ENCODE data around the gene USP24. TPM values are rescaled to one million over a fixed set of nuclear protein-coding genes. Genes with fewer than 3 reads are reported as not detected.
"Not testable (repeated sequence)": the region's sequence is repeated elsewhere in the genome, so short reads cannot be mapped to it uniquely, and the experiment has no call there.

USP24 gene
- total and polyA plus RNA-seq, 2 donors (not counting 1 experiment from before 2014, with no cell fraction given), result 18.9 to 152 TPM

DNA sequence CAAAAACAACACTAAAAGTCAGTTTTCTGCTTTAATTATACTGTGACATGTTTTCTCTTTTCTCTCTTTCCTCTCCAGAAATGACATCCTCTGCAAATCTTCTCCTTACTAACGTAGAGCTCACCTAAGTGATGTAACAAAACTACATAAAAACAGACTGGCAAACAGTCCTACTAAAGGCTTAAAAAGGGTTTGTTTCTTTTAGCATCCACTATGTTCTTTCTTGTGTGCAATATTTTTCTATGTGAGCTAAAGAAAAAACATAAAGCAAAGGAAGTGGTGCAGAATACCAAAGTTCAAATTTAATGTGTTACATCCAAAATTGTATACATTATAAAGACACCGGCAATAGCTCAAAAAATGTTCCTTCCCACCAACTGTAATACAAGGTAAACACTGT is 14.5 kb downstream of the USP24 start:
- POLR2A ChIA-PET, result interaction anchor here (1.0 kb wide), 1 partner anchor 21 kb away, joined by 3 read pairs; no protein-coding TSS in a partner anchor
- ATAC-seq (ENCODE audit: low read depth) (no peak), DNase-seq (no peak)
- Mint-ChIP-seq H3K9me3 (ENCODE audit: insufficient read depth) (no peaks in the 10 kb centered on the region), H3K27ac (no peak overlapping the region), H3K4me1 (peaks cover 59% of the 10 kb centered on the region), H3K27me3 (no peaks in the 10 kb centered on the region), H3K4me3 (no peak overlapping the region)
- H2AFZ ChIP-seq (ENCODE audit: insufficient read depth, low read depth, low read length, poor library complexity, severe bottlenecking), result no peak overlapping the region
- TF ChIP-seq, protein P1, sequence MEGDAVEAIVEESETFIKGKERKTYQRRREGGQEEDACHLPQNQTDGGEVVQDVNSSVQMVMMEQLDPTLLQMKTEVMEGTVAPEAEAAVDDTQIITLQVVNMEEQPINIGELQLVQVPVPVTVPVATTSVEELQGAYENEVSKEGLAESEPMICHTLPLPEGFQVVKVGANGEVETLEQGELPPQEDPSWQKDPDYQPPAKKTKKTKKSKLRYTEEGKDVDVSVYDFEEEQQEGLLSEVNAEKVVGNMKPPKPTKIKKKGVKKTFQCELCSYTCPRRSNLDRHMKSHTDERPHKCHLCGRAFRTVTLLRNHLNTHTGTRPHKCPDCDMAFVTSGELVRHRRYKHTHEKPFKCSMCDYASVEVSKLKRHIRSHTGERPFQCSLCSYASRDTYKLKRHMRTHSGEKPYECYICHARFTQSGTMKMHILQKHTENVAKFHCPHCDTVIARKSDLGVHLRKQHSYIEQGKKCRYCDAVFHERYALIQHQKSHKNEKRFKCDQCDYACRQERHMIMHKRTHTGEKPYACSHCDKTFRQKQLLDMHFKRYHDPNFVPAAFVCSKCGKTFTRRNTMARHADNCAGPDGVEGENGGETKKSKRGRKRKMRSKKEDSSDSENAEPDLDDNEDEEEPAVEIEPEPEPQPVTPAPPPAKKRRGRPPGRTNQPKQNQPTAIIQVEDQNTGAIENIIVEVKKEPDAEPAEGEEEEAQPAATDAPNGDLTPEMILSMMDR (IDR thresholded peaks at IDR 0.05), result no peak
- no peak for TF ChIP-seq EZH2 (IDR thresholded peaks at IDR 0.05; ENCODE audit: borderline replicate concordance, insufficient read depth, low read depth, low read length, poor library complexity, severe bottlenecking)
- H3K4me2 ChIP-seq (replicated peaks; ENCODE audit: low read depth, low read length, poor library complexity, severe bottlenecking), result no peak overlapping the region
- peaks cover 83% of the 10 kb centered on the region for H4K20me1 ChIP-seq (ENCODE audit: control insufficient read depth, insufficient read depth, low read length, poor library complexity, severe bottlenecking)
- no CpG with 5 or more reads among the region's 2 CpGs for WGBS (ENCODE audit: insufficient coverage)
- H3K9ac ChIP-seq (ENCODE audit: low read length), result no peak overlapping the region
- H3K4me1 ChIP-seq (ENCODE audit: control insufficient read depth in 2 of 2, insufficient read depth in 2 of 2, low read length in 2 of 2), result peaks cover 13 to 30% of the 10 kb centered on the region in 2 donors
- peaks cover 0 to 25% of the 10 kb centered on the region in 2 experiments for H3K36me3 ChIP-seq (replicated peaks in 1 of 2; ENCODE audit: control extremely low read depth in 1 of 2, control insufficient read depth in 1 of 2, extremely low read depth in 1 of 2, insufficient read depth in 2 of 2, low read length in 1 of 2)
- peaks cover 100% of the 10 kb centered on the region for H3K79me2 ChIP-seq (ENCODE audit: control insufficient read depth, insufficient read depth, low read length)
- no peak overlapping the region for H3K27ac ChIP-seq (ENCODE audit: low read length in 2 of 2)
- intact Hi-C loops (cut with micrococcal nuclease), result no loop called here
- CTCF ChIA-PET, result interaction anchor here (0.6 to 1.4 kb wide), 5 partner anchors 12 to 1383 kb away, joined by 3 read pairs; no protein-coding TSS in a partner anchor
- no peak overlapping the region for H3K4me3 ChIP-seq (ENCODE audit: control extremely low read depth in 1 of 5, extremely low read depth in 1 of 5, insufficient read depth in 1 of 5, low read depth in 2 of 5, low read length in 4 of 5)
- no peaks in the 10 kb centered on the region for H3K9me3 ChIP-seq (ENCODE audit: control extremely low read depth in 1 of 3, control insufficient read depth in 2 of 3, insufficient read depth in 1 of 3, low read length in 2 of 3)
- no peaks in the 10 kb centered on the region for H3K27me3 ChIP-seq (replicated peaks in 1 of 4; ENCODE audit: control extremely low read depth in 1 of 4, control insufficient read depth in 3 of 4, insufficient read depth in 4 of 4, low read length in 3 of 4)

DNA sequence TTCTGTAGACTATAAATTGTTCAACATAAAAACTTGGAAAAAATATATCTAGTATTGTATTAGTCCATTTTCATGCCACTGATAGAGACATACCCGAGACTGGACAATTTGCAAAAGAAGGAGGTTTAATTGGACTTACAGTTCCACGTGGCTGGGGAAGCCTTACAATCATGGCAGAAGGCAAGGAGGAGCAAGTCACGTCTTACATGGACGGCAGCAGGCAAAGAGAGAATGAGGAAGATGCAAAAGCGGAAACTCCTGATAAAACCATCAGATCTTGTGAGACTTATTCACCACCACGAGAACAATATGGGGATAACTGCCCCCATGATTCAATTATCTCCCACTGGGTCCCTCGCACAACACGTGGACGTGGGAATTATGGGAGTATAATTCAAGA is 15.4 kb downstream of the USP24 start:
- H3K27me3 Mint-ChIP-seq; H3K9me3 ChIP-seq (ENCODE audit: control extremely low read depth in 1 of 3, control insufficient read depth in 2 of 3, insufficient read depth in 1 of 3, low read length in 2 of 3); H3K27me3 ChIP-seq (replicated peaks in 1 of 4; ENCODE audit: control extremely low read depth in 1 of 4, control insufficient read depth in 3 of 4, insufficient read depth in 4 of 4, low read length in 3 of 4); H3K4me2 ChIP-seq (replicated peaks; ENCODE audit: low read depth, low read length, poor library complexity, severe bottlenecking); intact Hi-C loops (cut with micrococcal nuclease); H3K9me3 Mint-ChIP-seq (ENCODE audit: insufficient read depth); ATAC-seq (ENCODE audit: low read depth); H3K4me3 ChIP-seq (ENCODE audit: control extremely low read depth in 1 of 5, extremely low read depth in 1 of 5, insufficient read depth in 1 of 5, low read depth in 2 of 5, low read length in 4 of 5); H3K27ac Mint-ChIP-seq; H3K4me3 Mint-ChIP-seq; H3K27ac ChIP-seq (ENCODE audit: low read length in 2 of 2); DNase-seq; POLR2A ChIA-PET; H2AFZ ChIP-seq (ENCODE audit: insufficient read depth, low read depth, low read length, poor library complexity, severe bottlenecking); H3K9ac ChIP-seq (ENCODE audit: low read length): not testable (repeated sequence)
- CTCF ChIA-PET, result interaction anchor here (1.4 kb wide), 1 partner anchor 37 kb away, joined by 3 read pairs; no protein-coding TSS in a partner anchor
- peaks cover 63% of the 10 kb centered on the region for H3K4me1 Mint-ChIP-seq
- WGBS (ENCODE audit: insufficient coverage), result 100% methylated on average over 4 of the region's 9 CpGs
- peaks cover 0 to 25% of the 10 kb centered on the region in 2 experiments for H3K36me3 ChIP-seq (replicated peaks in 1 of 2; ENCODE audit: control extremely low read depth in 1 of 2, control insufficient read depth in 1 of 2, extremely low read depth in 1 of 2, insufficient read depth in 2 of 2, low read length in 1 of 2)
- peaks cover 86% of the 10 kb centered on the region for H4K20me1 ChIP-seq (ENCODE audit: control insufficient read depth, insufficient read depth, low read length, poor library complexity, severe bottlenecking)
- H3K4me1 ChIP-seq (ENCODE audit: control insufficient read depth in 2 of 2, insufficient read depth in 2 of 2, low read length in 2 of 2), result peaks cover 15 to 34% of the 10 kb centered on the region in 2 donors
- peaks cover 100% of the 10 kb centered on the region for H3K79me2 ChIP-seq (ENCODE audit: control insufficient read depth, insufficient read depth, low read length)

Measured in B cell (primary cell).